Left colon (tissue), 2 donors: ENCODE measurements around the gene AIF1L. TPM values are rescaled to one million over a fixed set of nuclear protein-coding genes. Genes with fewer than 3 reads are reported as not detected.
"Not testable (repeated sequence)": the region's sequence is repeated elsewhere in the genome, so short reads cannot be mapped to it uniquely, and the experiment has no call there.

ENCODE experiments used
- ATAC-seq: fragments of 200-7000 bp; cut with Tn5 transposase; one replicate; pipeline ENCODE4 v1.9.1; 2020; ENCODE audit warnings: mild to moderate bottlenecking, moderate library complexity
- DNase-seq, 2 donors: peaks; one replicate each; pipeline ENCODE4 v3.0.0-alpha.2; 2020
- intact Hi-C, 2 donors: fragments of 100-400 bp; cut with DNase I in 1 of 2; cut with micrococcal nuclease in 1 of 2; formaldehyde crosslinking; loops; one replicate each; pipeline versions ENCODE4 v1.11.2 to v1.14.0; 2022; cut with DNase I, micrococcal nuclease
- total RNA-seq, 2 donors: library from RNA; stranded (reverse); fragmentation: NEBNext Ultra II Directional; extraction: Animal tissue kit (Norgen Biotek cat#: 25700); gene quantifications; one replicate each; pipeline ENCODE4 v1.2.1, GENCODE V29; 2021
- donor health status: DM: no; HTN: no; CAD: no.
- donor health status: DM: yes; HTN: yes; CAD: no.

AIF1L gene
- total RNA-seq, 2 donors from 2014 or later: 2.7 to 3.7 TPM

GRCh38 chr9:131113655-131114054 lies 17.3 kb downstream of the AIF1L start:
- intact Hi-C loops: no loop called here
- no peak for ATAC-seq

GRCh38 chr9:131114084-131114535 lies 17.8 kb downstream of the AIF1L start:
- DNase-seq (peak in 1 of 2 donors; percentile 13), ATAC-seq (no peak)
- intact Hi-C loops: no loop called here

More at GRCh38 chr9:131113655-131114054, 17.3 kb downstream of the AIF1L start:
- DNase-seq: peak in 1 of 2 donors; percentile 7

- intact Hi-C loops, ATAC-seq, DNase-seq: not testable (repeated sequence)
These were observed 19.0 kb downstream of the AIF1L start for GRCh38 chr9:131115360-131115742.

GRCh38 chr9:131116281-131117120 lies 20.2 kb downstream of the AIF1L start:
- ATAC-seq: no peak
- no peak for DNase-seq
- intact Hi-C loops: no loop called here

- ATAC-seq (no peak), DNase-seq (no peak)
- intact Hi-C loops: no loop called here
These were observed 20.9 kb downstream of the AIF1L start for GRCh38 chr9:131117121-131117761.

GRCh38 chr9:131117762-131118145 lies 21.4 kb downstream of the AIF1L start:
- ATAC-seq (no peak), DNase-seq (no peak)
- intact Hi-C loops: no loop called here

- no peak for DNase-seq
- intact Hi-C loops: no loop called here
These were observed 23.3 kb downstream of the AIF1L start for GRCh38 chr9:131119600-131119999.

GRCh38 chr9:131120620-131121228 lies 24.4 kb downstream of the AIF1L start:
- ATAC-seq (no peak), DNase-seq (no peak)
- intact Hi-C loops: no loop called here

More at GRCh38 chr9:131119600-131119999, 23.3 kb downstream of the AIF1L start:
- ATAC-seq: no peak

GRCh38 chr9:131121346-131121745 lies 25.0 kb downstream of the AIF1L start:
- DNase-seq (no peak), ATAC-seq (no peak)
- intact Hi-C loops: no loop called here

GRCh38 chr9:131122158-131122557 lies 25.8 kb downstream of the AIF1L start:
- no peak for ATAC-seq
- intact Hi-C loops: no loop called here
- DNase-seq: no peak

GRCh38 chr9:131125038-131125287 lies 28.6 kb downstream of the AIF1L start:
- intact Hi-C loops: no loop called here
- ATAC-seq: peak; percentile 4
- DNase-seq: no peak

GRCh38 chr9:131125288-131126058 lies 29.1 kb downstream of the AIF1L start, which contains the start of gene NUP214:
TSS of gene NUP214 (plus strand) at chr9:131125586. CDS start at chr9:131125705, 119 bp downstream.
- peak; percentile 99 to 100 for DNase-seq
- intact Hi-C loops: no loop called here
- ATAC-seq: peak; percentile 97

- intact Hi-C loops: no loop called here
- ATAC-seq: no peak
- DNase-seq: no peak
These were observed 29.7 kb downstream of the AIF1L start for GRCh38 chr9:131126059-131126426.

- ATAC-seq (no peak), DNase-seq (no peak)
- intact Hi-C loops: no loop called here
These were observed 32.9 kb downstream of the AIF1L start for GRCh38 chr9:131129183-131129582.

GRCh38 chr9:131138676-131139075 lies 42.3 kb downstream of the AIF1L start:
- ATAC-seq (no peak), DNase-seq (no peak)
- intact Hi-C loops: no loop called here

GRCh38 chr9:131140112-131140511 lies 43.8 kb downstream of the AIF1L start:
- intact Hi-C loops: no loop called here
- ATAC-seq (no peak), DNase-seq (no peak)

GRCh38 chr9:131140550-131140949 lies 44.2 kb downstream of the AIF1L start:
- ATAC-seq (no peak), DNase-seq (no peak)
- intact Hi-C loops: no loop called here

GRCh38 chr9:131142160-131142559 lies 45.8 kb downstream of the AIF1L start:
- intact Hi-C loops: no loop called here
- no peak for DNase-seq

GRCh38 chr9:131144201-131144600 lies 47.9 kb downstream of the AIF1L start:
- ATAC-seq: no peak
- intact Hi-C loops: no loop called here

More at GRCh38 chr9:131142160-131142559, 45.8 kb downstream of the AIF1L start:
- ATAC-seq: no peak

More at GRCh38 chr9:131144201-131144600, 47.9 kb downstream of the AIF1L start:
- no peak for DNase-seq
